ENCODE data around the gene CUZD1. TPM values are rescaled to one million over a fixed set of nuclear protein-coding genes. Genes with fewer than 3 reads are reported as not detected.
A peak's percentile ranks its signal among the peaks of the same experiment; 100 is the strongest.

CUZD1 gene, protein sequence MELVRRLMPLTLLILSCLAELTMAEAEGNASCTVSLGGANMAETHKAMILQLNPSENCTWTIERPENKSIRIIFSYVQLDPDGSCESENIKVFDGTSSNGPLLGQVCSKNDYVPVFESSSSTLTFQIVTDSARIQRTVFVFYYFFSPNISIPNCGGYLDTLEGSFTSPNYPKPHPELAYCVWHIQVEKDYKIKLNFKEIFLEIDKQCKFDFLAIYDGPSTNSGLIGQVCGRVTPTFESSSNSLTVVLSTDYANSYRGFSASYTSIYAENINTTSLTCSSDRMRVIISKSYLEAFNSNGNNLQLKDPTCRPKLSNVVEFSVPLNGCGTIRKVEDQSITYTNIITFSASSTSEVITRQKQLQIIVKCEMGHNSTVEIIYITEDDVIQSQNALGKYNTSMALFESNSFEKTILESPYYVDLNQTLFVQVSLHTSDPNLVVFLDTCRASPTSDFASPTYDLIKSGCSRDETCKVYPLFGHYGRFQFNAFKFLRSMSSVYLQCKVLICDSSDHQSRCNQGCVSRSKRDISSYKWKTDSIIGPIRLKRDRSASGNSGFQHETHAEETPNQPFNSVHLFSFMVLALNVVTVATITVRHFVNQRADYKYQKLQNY
- 1 to 10 TPM in 2 of 4 donors, under 1 TPM in 2; 0.67 to 3.2 (median 1.5) TPM for polyA plus RNA-seq
- long read RNA-seq, donor 1, result 0 reads
- long read RNA-seq, donor 2, result 0 reads
- long read RNA-seq, donor 3, result 0 reads
- long read RNA-seq, donor 4, result 0 reads
- long read RNA-seq, donor 5, result 0 reads
- long read RNA-seq, donor 6, result 0 reads
- long read RNA-seq, donor 7, result 0 reads
- long read RNA-seq, donor 8, result 0 reads
- long read RNA-seq, donor 9, result 0 reads
- long read RNA-seq, donor 10, result 0 reads

DNA sequence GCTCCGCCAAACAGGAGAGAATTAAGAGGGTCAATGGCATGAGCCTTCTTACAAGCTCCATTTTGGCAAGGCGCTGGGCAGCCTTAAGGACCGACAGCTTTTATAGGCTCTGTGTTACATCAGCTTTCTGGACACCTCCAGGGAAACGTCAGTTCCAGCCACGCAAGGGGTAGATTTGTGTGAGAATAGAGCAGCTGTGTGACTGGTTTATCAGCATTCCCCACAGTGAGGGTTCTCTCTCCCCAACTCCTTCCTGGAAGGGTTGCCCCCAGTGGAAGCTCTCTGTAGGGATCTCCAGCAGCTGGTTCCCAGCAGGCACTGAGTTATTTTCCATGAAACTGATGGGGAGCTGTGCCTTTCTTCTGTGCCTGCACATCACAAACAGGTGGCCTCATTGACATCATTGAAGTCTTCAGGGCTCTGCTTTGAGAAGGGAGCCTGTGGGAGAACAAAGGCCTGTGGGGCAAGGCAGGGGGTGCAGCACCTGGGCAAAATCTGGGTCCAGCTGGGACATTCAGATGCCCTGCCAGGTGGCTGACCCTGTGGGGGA lies at the start of gene CUZD1:
TSS of gene CUZD1 (minus strand) at position 75 of the 550 bp plus-strand sequence. CDS start at position 61, 14 bp downstream.
- H3K36me3 ChIP-seq (ENCODE audit: control insufficient read depth in 3 of 3, insufficient read depth in 2 of 3, low read depth in 1 of 3, low read length in 3 of 3), result peaks cover 0 to 3% (median 0%) of the 10 kb centered on the region in 3 donors
- H3K4me3 ChIP-seq (ENCODE audit: low read depth in 1 of 3, low read length in 3 of 3), result no peak within 1 kb of the TSS
- WGBS, 3 donors, result 87 to 93% (median 88%) methylated on average over 5 of the region's 5 CpGs
- FAIRE-seq (no peak), DNase-seq (no peak)
- H3K27me3 ChIP-seq (ENCODE audit: control insufficient read depth in 3 of 3, insufficient read depth in 3 of 3, low read length in 3 of 3), result no peaks in the 10 kb centered on the region
- no peaks in the 10 kb centered on the region for H3K4me1 ChIP-seq (ENCODE audit: control insufficient read depth in 3 of 3, insufficient read depth in 2 of 3, low read depth in 1 of 3, low read length in 2 of 3)
- H3K27ac ChIP-seq (ENCODE audit: low read depth in 1 of 3, low read length in 2 of 3), result no peak within 1 kb of the TSS
- no peaks in the 10 kb centered on the region for H3K9me3 ChIP-seq (ENCODE audit: control insufficient read depth in 2 of 2, insufficient read depth in 1 of 2, low read depth in 1 of 2, low read length in 1 of 2)

DNA sequence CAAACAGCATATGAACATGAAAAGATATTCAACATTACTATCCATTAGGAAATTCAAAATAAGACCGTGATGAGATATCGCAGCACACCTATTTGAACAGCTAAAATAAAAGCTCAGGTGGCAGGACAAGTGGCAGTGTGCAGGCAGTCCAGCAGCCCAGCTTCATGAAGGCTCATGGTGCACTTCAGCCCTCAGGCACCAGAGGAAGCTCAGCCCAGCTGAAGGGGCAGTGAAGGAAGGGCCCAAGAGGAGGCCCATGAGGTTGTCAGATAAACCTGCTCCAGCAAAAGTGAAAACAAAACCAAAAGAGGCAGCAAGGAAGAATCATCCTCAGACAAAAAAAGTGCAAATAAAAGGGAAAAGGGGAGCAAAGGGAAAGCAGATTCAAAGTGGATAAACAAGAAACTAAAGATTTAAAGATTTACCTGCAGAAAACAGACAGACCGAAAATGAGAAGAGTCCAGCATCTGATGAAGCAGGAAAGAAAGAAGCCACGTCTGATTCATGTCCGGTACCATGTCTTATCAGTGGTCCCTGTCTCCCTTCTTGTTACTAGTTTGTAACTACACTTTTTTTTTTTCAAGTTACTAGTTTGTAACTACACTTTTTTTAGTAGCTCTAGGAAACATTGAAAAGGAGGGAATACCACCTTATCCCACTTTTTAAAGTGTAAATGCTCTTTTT lies 48.7 kb upstream of the CUZD1 start:
- Histone ChIP-seq H3K36me3 (ENCODE audit: control insufficient read depth in 3 of 3, insufficient read depth in 2 of 3, low read depth in 1 of 3, low read length in 3 of 3) (no peaks in the 10 kb centered on the region), H3K9me3 (ENCODE audit: control insufficient read depth in 2 of 2, insufficient read depth in 1 of 2, low read depth in 1 of 2, low read length in 1 of 2) (no peaks in the 10 kb centered on the region), H3K27me3 (ENCODE audit: control insufficient read depth in 3 of 3, insufficient read depth in 3 of 3, low read length in 3 of 3) (no peaks in the 10 kb centered on the region), H3K27ac (ENCODE audit: low read depth in 1 of 3, low read length in 2 of 3) (no peak overlapping the region), H3K4me1 (ENCODE audit: control insufficient read depth in 3 of 3, insufficient read depth in 2 of 3, low read depth in 1 of 3, low read length in 2 of 3) (no peaks in the 10 kb centered on the region), H3K4me3 (ENCODE audit: low read depth in 1 of 3, low read length in 3 of 3) (no peak overlapping the region)
- FAIRE-seq (no peak), DNase-seq (no peak)
- 82 to 89% (median 88%) methylated on average over 5 of the region's 5 CpGs for WGBS, 3 donors

DNA sequence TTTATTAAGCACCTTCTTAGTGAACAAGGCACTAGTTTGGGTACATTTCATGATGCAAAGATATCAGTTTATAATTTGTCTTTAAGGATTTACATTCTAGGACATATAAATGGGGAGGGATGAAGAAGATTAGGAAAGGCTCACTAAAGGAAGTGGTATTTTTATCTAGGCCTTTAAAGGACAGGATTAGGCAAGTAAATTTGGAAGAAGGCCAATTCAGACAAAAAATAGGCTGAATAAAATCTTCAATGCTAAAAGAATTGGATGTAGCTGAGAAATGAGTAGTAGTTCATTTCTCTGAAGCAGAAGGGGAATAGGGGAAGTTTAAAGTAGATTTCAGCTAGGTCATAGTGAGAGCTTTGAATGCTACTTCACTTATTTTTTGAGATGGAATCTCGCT lies 38.5 kb upstream of the CUZD1 start:
- no peaks in the 10 kb centered on the region for H3K27me3 ChIP-seq (ENCODE audit: control insufficient read depth in 3 of 3, insufficient read depth in 3 of 3, low read length in 3 of 3)
- 60 to 95% (median 94%) methylated on average over 1 of the region's 1 CpG for WGBS, 3 donors
- H3K27ac ChIP-seq (ENCODE audit: low read depth in 1 of 3, low read length in 2 of 3), result no peak overlapping the region
- FAIRE-seq (no peak), DNase-seq (no peak)
- H3K9me3 ChIP-seq (ENCODE audit: control insufficient read depth in 2 of 2, insufficient read depth in 1 of 2, low read depth in 1 of 2, low read length in 1 of 2), result no peaks in the 10 kb centered on the region
- H3K4me3 ChIP-seq (ENCODE audit: low read depth in 1 of 3, low read length in 3 of 3), result no peak overlapping the region
- no peaks in the 10 kb centered on the region for H3K4me1 ChIP-seq (ENCODE audit: control insufficient read depth in 3 of 3, insufficient read depth in 2 of 3, low read depth in 1 of 3, low read length in 2 of 3)
- H3K36me3 ChIP-seq (ENCODE audit: control insufficient read depth in 3 of 3, insufficient read depth in 2 of 3, low read depth in 1 of 3, low read length in 3 of 3), result no peaks in the 10 kb centered on the region

DNA sequence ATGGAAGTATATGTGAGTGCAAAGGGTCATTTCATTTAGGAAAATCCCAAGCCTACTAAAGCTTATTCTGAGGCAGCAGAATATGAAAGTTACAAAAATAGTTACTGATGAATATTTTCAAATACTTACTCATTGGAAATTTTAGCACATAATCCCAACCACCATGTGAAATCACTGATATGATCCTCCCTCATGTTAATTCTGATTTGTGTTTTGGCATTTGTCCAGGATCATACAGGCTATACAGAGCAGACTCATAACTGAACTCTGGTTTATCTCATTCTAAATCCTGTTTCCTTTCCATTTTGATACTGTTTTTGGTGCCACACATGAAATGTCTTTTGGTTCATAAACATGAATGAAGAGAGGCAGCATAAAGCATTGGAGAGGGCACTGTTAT lies 37.1 kb upstream of the CUZD1 start:
- Histone ChIP-seq H3K4me3 (ENCODE audit: low read depth in 1 of 3, low read length in 3 of 3) (no peak overlapping the region), H3K9me3 (ENCODE audit: control insufficient read depth in 2 of 2, insufficient read depth in 1 of 2, low read depth in 1 of 2, low read length in 1 of 2) (no peaks in the 10 kb centered on the region), H3K4me1 (ENCODE audit: control insufficient read depth in 3 of 3, insufficient read depth in 2 of 3, low read depth in 1 of 3, low read length in 2 of 3) (no peaks in the 10 kb centered on the region), H3K27ac (ENCODE audit: low read depth in 1 of 3, low read length in 2 of 3) (no peak overlapping the region), H3K27me3 (ENCODE audit: control insufficient read depth in 3 of 3, insufficient read depth in 3 of 3, low read length in 3 of 3) (no peaks in the 10 kb centered on the region), H3K36me3 (ENCODE audit: control insufficient read depth in 3 of 3, insufficient read depth in 2 of 3, low read depth in 1 of 3, low read length in 3 of 3) (no peaks in the 10 kb centered on the region)
- no peak for FAIRE-seq
- no peak for DNase-seq

DNA sequence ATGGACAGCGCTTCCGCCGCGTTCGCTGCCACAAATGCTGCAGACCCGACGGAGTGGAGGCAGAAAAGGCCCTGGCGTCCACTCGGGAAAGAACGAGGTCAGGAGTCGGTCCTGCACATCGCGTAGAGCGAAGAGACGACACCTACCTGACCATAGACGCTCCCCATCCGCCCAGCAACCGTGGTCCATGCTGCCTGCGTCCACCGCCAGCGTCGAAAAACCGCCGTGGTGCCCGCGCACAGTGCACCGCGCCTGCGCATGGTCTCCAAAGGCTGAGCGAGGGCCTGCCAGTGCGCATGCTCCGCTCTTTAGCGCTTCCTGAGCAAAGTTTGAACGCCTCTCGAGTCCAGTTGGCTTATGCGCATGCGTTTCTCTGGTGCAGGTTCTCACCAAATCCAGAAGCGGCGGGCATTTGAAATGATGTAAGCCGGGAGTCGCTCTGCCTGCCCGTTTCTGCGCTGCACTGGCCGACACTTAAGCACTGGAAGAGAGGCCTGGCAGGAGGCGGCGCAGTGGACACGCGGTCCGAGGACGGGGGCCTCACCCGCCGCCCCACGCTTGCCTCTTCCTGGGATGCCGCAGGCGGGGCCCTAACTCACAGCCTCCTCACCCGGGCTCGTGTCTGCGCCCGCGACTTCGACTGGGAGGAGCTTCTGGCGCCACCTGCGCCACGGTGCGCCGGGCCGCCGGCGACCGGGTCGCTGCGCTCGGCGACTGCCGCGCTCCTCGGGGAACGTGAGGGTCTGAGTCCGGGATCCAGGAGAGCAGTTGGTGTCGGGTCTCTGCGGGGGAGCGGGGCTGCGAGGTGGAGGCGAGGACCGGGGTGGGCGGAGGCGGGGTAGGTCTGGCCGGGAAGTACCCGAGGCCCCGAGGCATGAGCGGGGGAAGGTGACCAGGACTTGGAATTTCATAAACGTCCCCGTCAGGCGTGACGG lies 33.9 kb upstream of the CUZD1 start, which contains the start of gene FAM24B:
TSS of gene FAM24B (minus strand) at position 243 of the 935 bp plus-strand sequence. CDS start 29,066 bp downstream, outside the sequence.
- Histone ChIP-seq H3K4me1 (ENCODE audit: control insufficient read depth in 3 of 3, insufficient read depth in 2 of 3, low read depth in 1 of 3, low read length in 2 of 3) (peaks cover 0 to 3% (median 2%) of the 10 kb centered on the region in 3 donors), H3K27ac (ENCODE audit: low read depth in 1 of 3, low read length in 2 of 3) (peak within 1 kb of the TSS; percentile 37 to 69 (median 52)), H3K36me3 (ENCODE audit: control insufficient read depth in 3 of 3, insufficient read depth in 2 of 3, low read depth in 1 of 3, low read length in 3 of 3) (no peaks in the 10 kb centered on the region), H3K4me3 (ENCODE audit: low read depth in 1 of 3, low read length in 3 of 3) (peak within 1 kb of the TSS; percentile 54 to 64 (median 62)), H3K9me3 (ENCODE audit: control insufficient read depth in 2 of 2, insufficient read depth in 1 of 2, low read depth in 1 of 2, low read length in 1 of 2) (no peaks in the 10 kb centered on the region), H3K27me3 (ENCODE audit: control insufficient read depth in 3 of 3, insufficient read depth in 3 of 3, low read length in 3 of 3) (no peaks in the 10 kb centered on the region)
- WGBS, 3 donors, result 2 to 5% (median 3%) methylated on average over 80 to 95 of the region's 95 CpGs
- no peak for FAIRE-seq
- peak; percentile 97 to 99 for DNase-seq

DNA sequence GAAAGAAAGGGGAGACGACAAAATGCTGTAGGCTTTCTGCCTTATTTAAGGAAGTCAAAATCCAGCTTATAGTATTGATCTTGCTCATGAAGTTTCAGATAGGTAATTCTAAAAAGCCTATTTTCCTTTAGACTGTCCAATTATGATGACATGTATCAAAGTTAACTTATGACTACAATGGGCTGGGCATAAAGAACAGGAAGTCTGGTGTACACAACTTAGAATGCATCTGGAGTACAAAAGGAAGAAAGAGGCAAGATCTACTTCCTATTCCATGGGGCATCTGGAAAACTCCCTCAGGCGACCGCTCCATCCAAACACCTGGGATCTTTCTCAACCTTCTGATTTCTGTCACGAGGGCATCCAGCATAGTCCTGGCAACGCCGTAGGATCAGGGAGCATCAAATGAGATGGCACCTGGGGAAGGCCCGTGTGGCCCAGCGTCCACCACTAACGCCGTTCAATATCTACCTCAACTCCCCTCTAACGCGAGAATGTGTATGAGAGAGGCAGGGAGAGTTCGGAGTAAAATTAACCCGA lies 33.2 kb upstream of the CUZD1 start:
- DNase-seq (peak in 1 of 2 donors; percentile 30), FAIRE-seq (no peak)
- H3K9me3 ChIP-seq (ENCODE audit: control insufficient read depth in 2 of 2, insufficient read depth in 1 of 2, low read depth in 1 of 2, low read length in 1 of 2), result no peaks in the 10 kb centered on the region
- peak overlapping the region in 1 of 3 donors; percentile 69 for H3K27ac ChIP-seq (ENCODE audit: low read depth in 1 of 3, low read length in 2 of 3)
- H3K27me3 ChIP-seq (ENCODE audit: control insufficient read depth in 3 of 3, insufficient read depth in 3 of 3, low read length in 3 of 3), result no peaks in the 10 kb centered on the region
- no peaks in the 10 kb centered on the region for H3K36me3 ChIP-seq (ENCODE audit: control insufficient read depth in 3 of 3, insufficient read depth in 2 of 3, low read depth in 1 of 3, low read length in 3 of 3)
- peaks cover 0 to 3% (median 2%) of the 10 kb centered on the region in 3 donors for H3K4me1 ChIP-seq (ENCODE audit: control insufficient read depth in 3 of 3, insufficient read depth in 2 of 3, low read depth in 1 of 3, low read length in 2 of 3)
- 19 to 43% (median 28%) methylated on average over 14 of the region's 14 CpGs for WGBS, 3 donors
- H3K4me3 ChIP-seq (ENCODE audit: low read depth in 1 of 3, low read length in 3 of 3), result peak overlapping the region; percentile 44 to 64 (median 62)

DNA sequence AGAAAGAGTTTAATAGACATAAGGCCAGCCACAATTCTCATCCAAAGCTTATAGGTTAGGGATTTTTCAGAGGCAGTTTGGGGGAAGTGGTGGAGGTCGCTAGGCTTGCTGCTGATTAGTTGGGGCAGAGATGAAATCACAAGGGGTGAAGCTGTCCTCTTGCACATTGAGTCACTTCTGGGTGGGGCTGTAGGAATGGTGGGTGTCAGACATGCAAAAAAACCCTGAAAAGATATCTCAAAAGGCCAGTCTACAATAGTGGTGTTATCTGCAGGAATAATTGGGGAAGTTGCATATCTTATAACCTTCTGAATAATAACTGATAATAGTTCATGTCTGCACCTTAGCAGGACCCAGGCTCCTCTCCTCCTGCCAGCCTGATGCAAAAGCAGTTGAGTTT lies 31.6 kb upstream of the CUZD1 start:
- H3K4me3 ChIP-seq (ENCODE audit: low read depth in 1 of 3, low read length in 3 of 3), result no peak overlapping the region
- H3K27ac ChIP-seq (ENCODE audit: low read depth in 1 of 3, low read length in 2 of 3), result no peak overlapping the region
- no peaks in the 10 kb centered on the region for H3K36me3 ChIP-seq (ENCODE audit: control insufficient read depth in 3 of 3, insufficient read depth in 2 of 3, low read depth in 1 of 3, low read length in 3 of 3)
- H3K9me3 ChIP-seq (ENCODE audit: control insufficient read depth in 2 of 2, insufficient read depth in 1 of 2, low read depth in 1 of 2, low read length in 1 of 2), result no peaks in the 10 kb centered on the region
- 53 to 64% (median 58%) methylated on average over 1 of the region's 1 CpG for WGBS, 3 donors
- DNase-seq (no peak), FAIRE-seq (no peak)
- H3K4me1 ChIP-seq (ENCODE audit: control insufficient read depth in 3 of 3, insufficient read depth in 2 of 3, low read depth in 1 of 3, low read length in 2 of 3), result peaks cover 0 to 3% (median 2%) of the 10 kb centered on the region in 3 donors
- H3K27me3 ChIP-seq (ENCODE audit: control insufficient read depth in 3 of 3, insufficient read depth in 3 of 3, low read length in 3 of 3), result no peaks in the 10 kb centered on the region
